Neural progenitor cell (in vitro differentiated cells): ENCODE measurements around the gene ZNF813.

Source experiments
- CTCF ChIP-seq: fragments of 200-600 bp; sonication (generic); IDR thresholded peaks from 2 replicates; pipeline ENCODE4 v1.5.1; 2017; ENCODE audit warnings: antibody characterized with exemption, mild to moderate bottlenecking
- EZH2 ChIP-seq: fragments of 200-600 bp; sonication (generic); IDR thresholded peaks from 2 replicates; pipeline ENCODE4 v1.6.1; 2017; ENCODE audit warnings: antibody characterized with exemption, mild to moderate bottlenecking, moderate library complexity
- EZH2phosphoT487 ChIP-seq: fragments of 200-600 bp; sonication (generic); IDR thresholded peaks from 2 replicates; pipeline ENCODE4 v1.6.1; 2017; ENCODE audit warnings: antibody characterized with exemption

DNA sequence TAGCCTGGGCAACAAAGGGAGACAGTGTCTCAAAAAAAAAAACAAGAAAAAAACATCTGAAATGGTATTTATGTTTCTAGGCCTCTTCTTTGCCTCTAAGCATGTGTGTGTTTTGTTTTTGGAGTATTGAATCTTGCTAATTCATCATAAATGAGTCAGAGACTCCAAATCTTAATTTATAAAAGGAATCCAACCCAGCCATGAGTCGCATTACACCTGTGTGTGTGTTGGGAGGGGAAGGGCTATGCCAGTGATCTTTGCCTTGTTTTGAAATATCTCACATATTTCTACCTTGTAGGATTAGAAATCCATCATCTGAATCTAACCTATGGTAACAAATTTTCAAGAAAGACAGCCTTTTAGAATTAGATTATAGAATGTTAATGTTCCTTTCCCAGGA, 74.4 kb downstream of the ZNF813 start:
- no peak for TF ChIP-seq CTCF
- no peak for TF ChIP-seq EZH2
- TF ChIP-seq EZH2phosphoT487: no peak
